IPS DF 19.7 (cell line): ENCODE measurements around the gene HLA-B.
"Not testable (repeated sequence)": the region's sequence is repeated elsewhere in the genome, so short reads cannot be mapped to it uniquely, and the experiment has no call there.

Source experiments
- DNase-seq: peaks from one replicate; pipeline ENCODE4 v3.0.0-alpha.2; 2013; ENCODE audit warnings: low read depth, low spot score

HLA-B gene

DNA sequence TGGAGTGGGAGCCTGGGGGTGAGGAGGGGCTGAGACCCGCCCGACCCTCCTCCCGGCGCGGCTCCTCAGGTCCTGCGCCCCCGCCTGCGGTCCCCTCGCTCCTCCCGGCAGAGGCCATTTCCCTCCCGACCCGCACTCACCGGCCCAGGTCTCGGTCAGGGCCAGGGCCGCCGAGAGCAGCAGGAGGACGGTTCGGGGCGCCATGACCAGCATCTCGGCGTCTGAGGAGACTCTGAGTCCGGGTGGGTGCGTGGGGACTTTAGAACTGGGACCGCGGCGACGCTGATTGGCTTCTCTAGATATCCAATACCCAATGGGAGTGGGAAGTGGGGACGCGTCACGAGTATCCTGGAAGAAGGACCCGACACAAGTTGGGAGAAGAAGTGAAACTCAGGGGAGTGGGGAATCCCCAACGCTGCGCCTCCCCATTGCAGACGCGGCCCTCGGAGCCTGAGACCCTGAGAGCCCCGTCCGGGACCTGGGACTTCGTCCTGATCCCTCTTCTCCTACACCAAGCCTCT, at the start of gene HLA-B:
TSS of gene HLA-B (minus strand) at position 234 of the 521 bp plus-strand sequence. CDS start at position 213, 21 bp downstream.
- peak; percentile 45 for DNase-seq

DNA sequence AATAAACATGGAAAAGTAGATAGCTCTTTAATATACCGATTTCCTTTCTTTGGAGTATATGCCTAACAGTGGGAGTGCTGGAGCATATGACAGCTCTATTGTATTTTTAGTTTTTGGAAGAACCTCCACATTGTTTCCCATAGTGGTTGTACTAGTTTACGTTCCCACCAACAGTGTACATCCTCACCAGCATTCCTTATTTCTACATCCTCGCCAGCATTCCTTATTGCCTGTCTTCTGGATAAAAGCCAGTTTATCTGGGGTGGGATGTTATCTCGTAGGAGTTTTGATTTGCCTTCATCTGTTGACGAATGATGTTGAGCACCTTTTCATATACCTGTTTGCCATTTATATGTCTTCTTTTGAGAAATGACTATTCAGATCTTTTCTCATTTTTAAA, 49.0 kb upstream of the HLA-B start:
- DNase-seq, result no peak

DNA sequence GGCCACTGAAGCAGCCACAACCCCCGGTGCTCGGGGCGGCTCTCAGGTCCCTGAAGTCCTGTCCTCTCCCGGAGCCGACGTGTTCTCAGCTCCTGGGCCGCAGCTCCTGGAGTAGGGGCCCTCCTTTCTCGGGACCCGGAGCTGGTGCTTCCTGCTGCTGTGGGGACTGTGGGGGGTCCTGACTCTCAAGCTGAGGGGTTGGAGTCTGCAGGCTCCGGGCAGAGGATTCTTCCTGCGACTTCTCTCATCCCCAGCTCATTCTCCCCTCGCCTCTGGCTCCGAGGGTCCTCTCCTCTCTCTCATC, 47.0 kb upstream of the HLA-B start:
- not testable (repeated sequence) for DNase-seq

DNA sequence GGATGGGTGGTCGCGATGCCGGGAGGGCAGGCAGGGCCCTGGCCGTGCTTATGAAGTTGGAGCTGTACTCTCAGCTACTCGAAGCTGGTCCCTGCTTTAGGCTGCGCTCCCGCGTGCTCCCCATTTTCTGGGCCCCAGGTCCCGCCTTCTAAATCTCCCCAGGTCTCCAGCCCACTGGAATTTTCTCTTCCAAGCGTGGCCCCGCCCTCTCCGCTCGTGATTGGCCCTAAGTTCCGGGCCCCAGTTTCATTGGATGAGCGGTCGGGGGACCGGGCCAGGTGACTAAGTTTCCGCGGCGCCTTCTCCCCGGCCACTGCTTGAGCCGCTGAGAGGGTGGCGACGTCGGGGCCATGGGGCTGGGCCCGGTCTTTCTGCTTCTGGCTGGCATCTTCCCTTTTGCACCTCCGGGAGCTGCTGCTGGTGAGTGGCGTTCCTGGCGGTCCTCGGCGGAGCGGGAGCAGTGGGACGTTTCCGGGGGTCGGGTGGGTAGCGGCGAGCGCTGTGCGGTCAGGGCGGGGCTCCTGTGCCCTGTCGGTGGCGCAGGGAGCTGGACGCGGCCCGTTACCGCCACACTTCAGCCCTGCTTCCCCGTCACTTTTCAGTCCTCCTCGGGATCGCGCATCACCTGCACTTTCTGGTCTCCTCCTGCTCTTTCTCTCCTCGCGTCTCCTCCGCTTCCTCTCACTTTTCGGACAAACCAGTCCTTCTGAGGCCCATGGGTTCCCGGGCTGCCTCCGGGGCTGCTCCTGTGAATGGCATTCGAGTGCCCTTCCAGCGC, 46.5 kb upstream of the HLA-B start, which contains the start of gene MICA:
TSS of gene MICA (plus strand) at position 313 of the 778 bp plus-strand sequence. CDS start at position 351, 38 bp downstream.
- peak; percentile 83 for DNase-seq

DNA sequence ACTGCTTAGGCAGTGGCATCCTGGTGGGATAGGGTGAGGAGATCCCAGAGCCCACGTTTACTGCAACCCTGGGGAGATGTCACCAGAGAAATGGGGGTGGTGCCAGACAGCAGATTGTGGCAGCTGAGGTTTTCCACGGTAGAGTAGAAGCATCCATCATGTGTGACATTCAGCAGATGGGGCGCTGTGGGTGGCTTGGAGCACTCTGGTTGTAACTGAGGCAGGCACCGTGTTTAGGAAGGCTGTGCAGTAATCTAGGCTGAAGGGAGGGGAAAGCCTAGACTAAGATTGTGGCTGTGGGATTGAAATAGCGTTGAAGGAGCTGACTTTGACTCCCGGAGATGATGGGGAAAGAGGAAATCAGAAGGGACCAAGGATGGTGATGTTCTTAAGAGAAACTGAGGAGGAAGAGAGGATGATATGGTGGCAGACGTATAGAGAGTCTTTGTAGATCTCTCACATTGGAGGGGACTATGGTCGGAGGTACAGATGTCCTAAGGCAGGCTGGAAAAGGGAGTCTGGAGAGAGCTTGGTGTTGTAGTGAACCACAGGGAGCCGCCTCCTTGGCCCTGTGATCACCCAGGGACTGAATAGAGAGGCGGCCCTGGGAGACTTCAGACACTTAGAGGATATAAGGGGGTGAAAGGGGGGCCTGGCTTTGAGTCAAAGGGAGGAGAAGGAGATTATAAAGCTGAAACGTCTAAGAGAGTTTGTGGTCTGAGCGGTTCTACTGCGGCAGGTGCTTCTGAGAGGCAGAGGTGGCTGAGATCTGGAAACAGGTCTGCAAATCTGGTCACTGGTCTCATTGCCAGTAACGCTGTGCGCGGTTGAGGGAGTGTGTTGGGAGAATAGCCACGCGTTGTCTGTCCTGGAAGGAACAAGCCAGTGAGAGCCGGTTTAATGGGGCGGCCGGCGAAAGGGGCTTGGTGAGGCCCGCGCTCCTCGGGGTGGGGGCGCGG, 45.6 kb upstream of the HLA-B start:
- DNase-seq, result peak; percentile 23

DNA sequence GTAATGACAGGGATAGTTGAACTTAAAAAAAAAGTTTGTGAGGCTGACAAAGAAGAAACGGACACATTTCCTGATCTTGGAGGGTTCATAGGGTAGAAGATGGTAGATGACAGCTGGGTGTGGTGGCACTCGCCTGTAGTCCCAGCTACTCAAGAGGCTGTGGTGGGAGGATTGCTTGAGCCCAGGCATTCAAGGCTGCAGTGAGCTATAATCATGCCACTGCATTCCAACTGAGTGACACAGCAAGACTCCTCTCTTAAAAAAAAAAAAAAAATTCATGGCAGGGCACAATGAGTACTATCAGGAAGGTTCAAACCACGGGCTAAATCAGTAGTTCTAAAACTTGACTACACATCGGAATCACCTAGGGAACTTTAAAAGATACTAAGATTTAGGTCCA, 44.4 kb upstream of the HLA-B start:
- no peak for DNase-seq

DNA sequence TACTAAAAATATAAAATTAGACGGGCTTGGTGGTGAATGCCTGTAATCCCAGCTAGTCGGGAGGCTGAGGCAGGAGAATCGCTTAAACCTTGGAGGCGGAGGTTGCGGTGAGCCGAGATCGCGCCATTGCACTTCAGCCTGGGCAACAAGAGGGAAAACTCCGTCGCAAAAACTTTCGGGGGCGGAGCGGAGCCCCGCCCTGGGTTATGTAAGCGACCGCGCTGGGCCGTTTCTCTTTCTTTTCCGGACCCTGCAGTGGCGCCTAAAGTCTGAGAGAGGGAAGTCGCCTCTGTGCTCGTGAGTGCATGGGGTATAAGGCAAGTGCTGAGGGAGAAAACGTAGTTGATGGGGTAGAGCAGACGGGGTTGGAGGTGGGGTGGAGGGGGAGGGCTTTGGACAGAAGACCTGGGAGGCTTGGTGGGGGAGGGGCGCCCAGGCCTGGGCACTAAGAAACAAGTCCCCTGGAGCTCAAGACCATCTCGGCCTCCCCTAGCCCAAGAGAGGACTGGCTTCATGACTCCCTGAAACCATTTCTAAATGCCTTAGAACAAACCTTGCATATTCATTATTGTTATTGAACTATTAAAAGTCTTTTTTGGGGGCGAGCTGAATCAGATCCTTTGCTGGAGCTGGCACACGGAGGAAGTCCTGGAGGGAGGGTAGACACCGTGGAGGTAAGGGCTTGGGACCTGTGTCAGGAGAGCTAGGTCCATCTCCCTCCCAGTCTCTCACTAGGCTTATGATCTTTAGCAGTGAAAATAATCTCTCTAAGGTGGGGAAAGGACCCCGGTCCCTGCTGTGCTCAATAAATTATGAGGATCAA, 43.7 kb upstream of the HLA-B start:
- DNase-seq, result peak; percentile 15

DNA sequence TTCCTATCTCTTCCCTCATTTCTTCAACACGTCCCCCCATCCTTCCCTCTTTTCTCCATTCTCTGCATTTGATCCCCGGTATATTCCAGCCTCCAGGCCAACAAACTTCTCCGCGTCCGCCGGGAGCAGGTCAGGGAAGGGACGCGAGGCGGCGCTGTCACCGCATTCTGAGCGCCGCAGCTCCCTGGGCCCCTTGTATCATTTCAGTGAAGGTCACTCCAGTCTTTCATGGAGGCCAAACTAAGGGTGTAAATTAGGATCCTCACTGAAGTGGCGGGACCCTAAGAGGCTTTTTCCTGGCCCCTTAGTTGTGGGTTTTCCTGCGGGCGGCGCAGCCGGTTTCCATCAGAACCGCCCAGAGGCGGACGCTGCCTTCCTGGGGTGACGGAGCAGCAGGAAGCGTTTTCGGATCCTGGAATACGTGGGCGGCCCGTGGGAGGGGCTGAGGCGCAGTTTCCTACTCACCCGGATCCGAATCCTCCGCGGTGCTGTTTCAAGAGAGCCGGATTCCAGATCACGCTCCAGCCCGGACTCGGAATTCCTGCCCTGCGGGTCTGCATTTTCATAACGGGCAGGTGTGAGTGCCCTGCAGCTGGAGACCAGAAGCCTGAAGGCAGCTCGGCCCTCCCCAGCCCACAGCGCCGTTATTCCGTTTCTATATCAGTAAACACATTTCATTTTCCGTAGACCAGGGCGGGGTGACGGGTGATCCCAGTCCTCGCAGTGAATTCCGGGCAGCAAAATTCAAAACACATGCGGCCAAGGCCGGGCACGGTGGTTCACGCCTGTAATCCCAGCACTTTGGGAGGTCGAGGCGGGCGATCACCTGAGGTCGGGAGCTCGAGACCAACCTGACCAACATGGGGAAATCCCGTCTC, 42.8 kb upstream of the HLA-B start:
- DNase-seq, result peak; percentile 54

DNA sequence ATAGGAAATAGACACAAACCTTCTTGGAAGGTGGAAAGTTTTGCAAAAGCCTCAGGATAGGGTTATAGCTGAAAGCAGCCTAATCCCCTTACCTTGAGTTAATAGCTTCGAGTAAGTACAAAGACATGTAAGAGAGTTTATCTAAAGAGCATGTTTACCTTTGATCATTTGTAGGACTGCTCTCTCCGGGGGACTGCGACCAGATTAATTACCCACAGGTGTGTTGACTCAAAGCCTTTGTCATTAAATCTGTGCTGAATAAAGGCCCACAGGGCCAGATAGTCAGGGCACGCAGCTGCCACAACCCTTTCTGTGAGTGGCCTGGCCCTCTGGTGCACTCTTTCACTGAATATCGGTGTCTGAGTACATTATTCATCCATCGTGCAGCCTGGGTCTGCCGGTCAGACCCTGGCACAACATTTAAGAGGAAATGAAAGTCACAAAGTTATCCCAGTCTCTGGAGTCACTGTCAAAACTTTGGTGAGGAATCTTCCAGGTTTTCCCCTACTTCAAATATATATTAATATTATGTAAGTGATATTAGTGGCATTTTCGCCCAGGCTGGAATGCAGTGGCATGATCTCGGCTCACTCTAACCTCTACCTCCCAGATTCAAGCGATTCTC, 41.0 kb upstream of the HLA-B start:
- no peak for DNase-seq

DNA sequence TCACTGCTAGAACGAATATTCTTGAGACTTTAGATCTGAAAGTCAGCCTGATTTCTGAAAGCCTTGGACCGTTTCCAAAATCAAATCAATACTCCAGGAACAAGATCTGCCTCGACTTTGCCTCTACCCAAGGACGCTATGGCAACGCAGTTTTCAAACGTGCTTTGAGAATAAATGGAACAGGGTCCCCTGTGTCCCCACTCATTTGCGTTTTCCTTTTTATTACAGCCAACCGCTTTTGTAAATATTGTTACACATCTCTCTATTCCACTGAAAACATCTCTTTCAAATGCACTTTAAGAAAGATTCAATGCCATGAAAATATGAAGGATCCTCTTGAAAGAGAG, 40.1 kb upstream of the HLA-B start:
- not testable (repeated sequence) for DNase-seq

DNA sequence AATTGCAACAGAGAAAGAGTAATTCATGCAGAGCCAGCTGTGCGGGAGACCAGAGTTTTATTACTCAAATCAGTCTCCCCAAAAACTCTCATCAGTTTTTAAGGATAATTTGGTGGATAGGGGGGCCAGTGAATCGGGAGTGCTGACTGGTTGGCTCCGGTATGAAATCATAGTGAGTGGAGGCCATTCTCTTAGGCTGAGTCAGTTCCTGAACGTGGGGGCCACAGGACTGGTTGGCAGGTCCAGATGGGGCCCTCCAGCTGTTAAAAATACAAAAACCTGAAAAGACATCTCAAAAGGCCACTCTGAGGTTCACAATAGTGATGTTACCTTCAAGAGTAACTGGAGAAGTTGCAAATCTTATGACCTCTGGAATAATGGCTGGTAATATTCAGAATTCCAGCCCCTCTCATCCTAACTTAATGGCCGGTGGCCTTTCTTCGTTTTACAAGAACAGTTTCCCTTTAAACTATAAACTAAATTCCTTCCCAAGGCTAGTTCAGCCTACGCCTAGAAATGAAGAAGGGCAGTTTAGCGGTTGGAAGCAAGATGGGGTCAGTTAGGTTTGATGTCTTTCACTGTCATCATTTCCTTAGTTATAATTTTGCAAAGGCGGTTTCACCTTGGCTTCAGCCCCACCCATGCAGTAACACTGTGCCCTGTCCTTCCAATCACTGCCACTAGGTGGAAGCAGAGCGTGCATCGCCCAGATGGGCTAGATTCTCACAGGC, 39.6 kb upstream of the HLA-B start:
- DNase-seq, result peak; percentile 15

DNA sequence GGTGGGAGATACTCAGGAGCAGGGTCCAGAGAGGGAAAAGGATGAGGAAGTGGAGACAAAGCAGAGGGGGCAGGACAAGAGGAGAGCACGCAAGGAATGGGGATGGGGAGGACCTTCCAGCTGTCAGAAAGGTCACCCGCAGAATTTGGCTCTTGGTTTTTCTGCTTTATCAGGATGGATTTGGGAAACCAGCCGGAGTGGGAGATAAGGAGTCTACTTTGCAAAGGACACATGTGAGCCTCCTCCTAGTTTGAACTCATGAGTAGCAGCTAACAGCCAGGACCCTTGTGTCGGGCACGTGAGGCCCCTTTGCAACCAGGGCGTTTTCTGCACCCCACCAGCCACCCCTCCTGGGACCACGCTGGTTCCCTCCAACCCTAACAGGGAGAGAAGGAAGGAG, 38.9 kb upstream of the HLA-B start:
- DNase-seq, result no peak

DNA sequence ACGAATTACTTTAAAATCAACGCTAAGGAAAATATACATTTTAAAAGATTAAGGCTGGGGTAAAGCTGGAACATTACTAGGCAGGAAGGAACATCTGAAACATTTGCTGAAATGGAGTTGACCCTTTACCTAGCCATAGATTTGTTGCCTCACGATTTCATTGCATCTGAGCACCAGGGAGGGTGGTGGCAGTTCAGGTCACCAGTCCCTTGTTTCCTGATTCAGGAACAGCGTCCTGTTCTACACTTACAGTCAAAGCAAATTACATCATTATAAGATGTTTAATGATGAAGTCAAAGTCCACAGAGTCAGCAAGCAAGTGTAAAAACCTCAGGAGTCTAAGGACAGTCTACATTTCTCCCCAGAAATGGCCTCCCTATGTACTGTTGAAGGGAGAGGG, 37.4 kb upstream of the HLA-B start:
- no peak for DNase-seq

DNA sequence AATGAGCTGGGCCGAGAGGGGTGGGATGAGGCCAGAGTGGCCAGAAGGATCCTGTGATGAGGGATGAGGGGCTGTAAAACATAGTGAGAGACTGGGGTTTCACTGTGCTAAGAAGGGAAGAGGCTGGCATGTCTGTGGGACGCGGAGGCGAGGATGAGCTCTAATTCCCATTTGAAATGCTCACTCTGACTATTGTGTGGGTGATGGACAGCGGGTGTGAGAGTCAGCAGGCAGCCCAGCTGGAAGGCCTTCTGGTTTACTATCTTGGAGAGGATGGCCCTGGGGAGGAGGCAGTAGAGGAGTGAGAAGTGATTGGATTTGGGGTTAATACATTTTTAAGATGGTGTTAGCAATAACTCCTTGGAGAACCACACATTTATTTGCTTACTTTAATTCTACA, 37.0 kb upstream of the HLA-B start:
- no peak for DNase-seq

DNA sequence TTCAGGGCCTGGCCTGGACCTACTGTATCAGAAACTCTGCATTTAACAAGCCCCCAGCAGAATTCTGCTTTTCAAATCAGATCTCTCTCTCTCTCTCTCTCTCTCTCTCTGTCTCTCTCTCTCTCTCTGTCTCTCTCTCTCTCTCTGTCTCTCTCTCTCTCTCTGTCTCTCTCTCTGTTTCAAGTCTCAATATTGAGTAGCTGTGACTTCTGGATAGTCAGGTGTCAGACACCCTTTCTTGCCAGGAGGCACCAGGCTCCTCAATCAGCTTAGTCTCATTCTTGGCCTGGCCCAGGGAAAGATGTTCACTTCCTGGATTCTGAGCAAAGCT, 32.8 kb upstream of the HLA-B start:
- not testable (repeated sequence) for DNase-seq

DNA sequence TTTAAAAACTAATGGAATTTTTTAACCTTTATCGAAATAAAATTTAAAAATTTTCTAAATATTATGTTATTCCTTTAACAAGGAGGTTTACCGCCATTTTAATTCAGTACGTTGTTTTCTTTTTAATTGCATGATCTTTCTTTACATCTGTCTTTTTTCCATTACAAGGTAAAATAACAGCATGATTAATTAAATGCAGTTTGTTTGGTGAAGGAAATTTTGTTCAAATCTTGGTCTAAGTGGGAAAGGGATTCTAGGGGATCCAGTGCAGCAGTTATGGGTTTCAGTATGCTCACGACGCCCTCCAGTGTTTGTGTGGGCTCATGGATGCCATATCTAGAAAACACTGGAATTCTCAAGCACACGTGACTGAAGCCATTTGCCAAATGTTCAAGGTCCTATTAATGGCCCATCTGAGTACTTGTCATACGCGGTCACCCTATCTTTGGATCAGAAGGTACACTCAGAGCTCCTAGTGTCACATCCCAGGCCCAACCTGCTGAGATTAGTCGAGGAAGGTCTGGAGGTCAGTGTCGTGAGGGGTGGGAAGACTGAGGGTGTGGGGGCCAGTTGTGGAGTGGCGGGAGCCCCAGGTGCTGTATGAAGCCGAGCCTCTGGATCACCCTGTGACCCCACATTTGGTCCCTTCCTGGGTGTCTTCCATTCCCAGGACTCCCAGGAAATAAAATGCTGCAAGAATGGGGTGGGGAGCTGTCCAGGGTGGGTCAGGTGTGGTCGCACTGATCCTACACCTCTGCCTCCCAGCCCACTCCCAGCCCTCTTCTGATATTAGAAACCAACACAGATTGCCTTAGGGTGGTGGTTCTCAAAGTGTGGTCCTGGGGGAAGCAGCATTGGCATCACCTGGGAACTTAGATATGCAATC, 32.2 kb upstream of the HLA-B start:
- DNase-seq, result not testable (repeated sequence)

DNA sequence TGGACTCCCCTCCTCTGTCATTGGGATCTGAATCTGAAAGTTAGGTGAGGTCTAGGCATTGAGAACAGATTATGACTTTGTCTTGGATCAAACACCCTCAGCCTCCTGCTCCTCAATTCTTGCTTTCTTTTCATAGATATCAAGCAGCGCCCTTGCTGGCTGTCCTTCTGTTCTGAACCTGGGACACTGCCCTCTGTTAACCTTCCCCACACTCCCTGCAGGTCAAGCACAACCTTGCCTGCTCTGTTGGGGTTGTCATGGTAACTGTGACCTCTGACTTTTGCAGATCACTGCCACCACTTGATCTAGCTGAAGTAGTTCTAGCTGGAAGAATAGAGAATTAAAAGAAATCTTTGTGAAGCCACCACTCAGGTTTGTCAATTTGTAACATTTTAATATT, 30.0 kb upstream of the HLA-B start:
- DNase-seq, result peak; percentile 33

DNA sequence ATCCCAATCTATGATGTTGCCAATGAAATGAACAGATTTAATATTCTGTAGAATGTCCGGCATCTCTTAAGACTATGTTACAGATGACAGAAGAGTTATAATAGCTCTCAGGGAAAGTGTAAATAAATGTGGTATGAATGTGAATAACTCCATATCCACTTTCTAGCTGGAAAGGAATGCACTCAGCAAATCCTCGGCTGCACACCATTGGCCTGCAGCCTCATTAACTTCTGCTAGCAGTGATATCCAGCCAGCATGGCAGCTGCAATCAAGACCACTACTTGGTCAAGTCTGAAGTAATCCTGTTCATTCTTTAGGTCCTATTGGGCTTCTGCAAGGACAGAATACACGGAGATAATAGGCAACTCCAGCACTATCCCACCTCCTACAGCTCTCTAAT, 29.1 kb upstream of the HLA-B start:
- DNase-seq, result no peak

DNA sequence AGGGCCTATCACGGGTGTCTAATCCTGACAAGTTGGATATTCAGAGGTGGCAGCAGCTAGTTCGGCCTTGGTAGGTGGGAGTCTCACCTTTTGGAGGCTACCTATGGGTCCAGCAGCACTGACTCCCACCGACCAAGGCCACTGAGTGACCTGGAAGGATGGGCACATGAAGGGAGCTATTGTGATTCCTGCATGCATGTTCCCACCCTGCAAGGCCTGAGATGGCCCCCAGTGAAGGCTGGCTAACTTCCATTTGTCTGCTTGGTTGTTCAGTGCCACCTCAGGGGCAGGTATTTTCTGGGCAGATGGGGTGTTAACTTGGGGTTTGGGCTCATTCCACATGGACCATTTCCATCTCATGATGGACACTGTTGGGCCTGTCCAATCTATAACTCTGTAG, 28.1 kb upstream of the HLA-B start:
- no peak for DNase-seq
